K562 (cell line): ENCODE data around the gene ELOVL5. TPM values are rescaled to one million over a fixed set of nuclear protein-coding genes. Genes with fewer than 3 reads are reported as not detected.

ENCODE experiments used
- CTCFL ChIP-seq: IDR thresholded peaks from 2 replicates; pipeline ENCODE4 v1.6.1; 2011; ENCODE audit warnings: borderline replicate concordance, low read depth, mild to moderate bottlenecking, moderate library complexity, low read length; ENCODE audit not compliant: insufficient read depth, poor library complexity, severe bottlenecking
- GTF2F1 ChIP-seq: IDR thresholded peaks from 2 replicates; pipeline ENCODE4 v1.6.1; 2011; ENCODE audit warnings: low read depth, low read length, improper control_type of control experiment
- MCM3 ChIP-seq: fragments of 450-650 bp; IDR thresholded peaks from 2 replicates; pipeline ENCODE4 v1.6.1; 2016
- MXI1 ChIP-seq: IDR thresholded peaks from 2 replicates; pipeline ENCODE4 v1.6.1; 2011; ENCODE audit warnings: low read depth, mild to moderate bottlenecking, improper control_type of control experiment, low read length
- PHB ChIP-seq: fragments of 250-450 bp; sonication (Bioruptor Pico); IDR thresholded peaks from 2 replicates; pipeline ENCODE4 v1.5.0; 2021
- POLR2AphosphoS2 ChIP-seq: IDR thresholded peaks from 2 replicates; pipeline ENCODE4 v1.6.1; 2012; ENCODE audit warnings: low read length, improper control_type of control experiment
- RAD21 ChIP-seq, 2 experiments: fragments of 250-450 bp in 1 of 2; fragments of 450-650 bp in 1 of 2; sonication (Bioruptor Pico) in 1 of 2; formaldehyde crosslinking in 1 of 2; IDR thresholded peaks in 1 of 2; conservative IDR thresholded peaks in 1 of 2; 2 replicates each; pipeline versions ENCODE4 v1.4.0 to v1.8.0; 2020 to 2022; ENCODE audit warnings: mild to moderate bottlenecking in 2 of 2, moderate library complexity in 1 of 2
- SP2 ChIP-seq: IDR thresholded peaks from 2 replicates; pipeline ENCODE4 v1.6.1; 2011; ENCODE audit warnings: mild to moderate bottlenecking, low read depth, low read length, moderate library complexity; ENCODE audit not compliant: poor library complexity, severe bottlenecking; ENCODE audit errors: extremely low read depth
- TCF15 ChIP-seq: fragments of 250-450 bp; sonication (Bioruptor Pico); IDR thresholded peaks from 2 replicates; pipeline ENCODE4 v1.8.0; 2022; ENCODE audit warnings: moderate library complexity, mild to moderate bottlenecking, inconsistent platforms
- ZHX1 ChIP-seq: fragments of 150-350 bp; conservative IDR thresholded peaks from 2 replicates; pipeline ENCODE4 v1.6.1; 2014; ENCODE audit warnings: low read length
- ZNF143 ChIP-seq: sonication (generic); formaldehyde crosslinking; IDR thresholded peaks from 2 replicates; pipeline ENCODE4 v1.9.0; 2022; ENCODE audit warnings: mild to moderate bottlenecking, missing genetic modification reagents
- ZNF668 ChIP-seq: fragments of 250-450 bp; sonication (Bioruptor Pico); IDR thresholded peaks from 2 replicates; pipeline ENCODE4 v1.8.0; 2022; ENCODE audit warnings: mild to moderate bottlenecking, inconsistent platforms
- polyA plus RNA-seq, 8 experiments: library from polyadenylated mRNA; depleted of rRNA in 4 of 8; stranded (reverse) in 5 of 8; unstranded in 3 of 8; fragments of >200 nt; fragmentation: Nextera tagmentation in 2 of 8; fragmentation: Illumina TruSeq in 1 of 8; extraction: Ambion mirVana in 2 of 8; extraction: Trizol in 1 of 8; gene quantifications; 2 replicates each; pipeline versions ENCODE4 v1.2.1 to v1.2.3, GENCODE V29; 2011 to 2014; ENCODE audit warnings: inconsistent platforms in 1 of 8, missing spikeins in 1 of 8
- total RNA-seq, 7 experiments: library from RNA; depleted of rRNA in 6 of 7; stranded (reverse); fragments of >200 nt in 6 of 7; fragmentation: Illumina TruSeq in 2 of 7; extraction: Trizol in 2 of 7; gene quantifications; 2 replicates each; pipeline versions ENCODE4 v1.2.1 to v1.2.3, GENCODE V29; 2011 to 2021; ENCODE audit warnings: low replicate concordance in 1 of 7

ELOVL5 gene
- total and polyA plus RNA-seq, 9 of the 15 experiments (the other 6 are each of a cell fraction or from before 2014, with no cell fraction given): 70.6 to 245 (median 132) TPM

GRCh38 chr6:53359095-53359842, 10.5 kb upstream of the ELOVL5 start (continued):
- TF ChIP-seq MXI1: no peak
- peak in 1 of 2 experiments; percentile 15; a peak in 2 of 4 replicates for TF ChIP-seq RAD21 (CRISPR knock-in tag; conservative IDR thresholded peaks at IDR 0.05 in 1 of 2, IDR thresholded peaks at IDR 0.05 in 1 of 2)
- no peak for TF ChIP-seq ZNF668
- no peak for TF ChIP-seq PHB (CRISPR knock-in tag)
- TF ChIP-seq MCM3: no peak
- no peak for TF ChIP-seq CTCFL
- peak; percentile 61; the same call in 1 of the 2 replicates for TF ChIP-seq TCF15
- TF ChIP-seq ZHX1: no peak
- no peak for TF ChIP-seq GTF2F1
- TF ChIP-seq POLR2AphosphoS2: no peak
- no peak for TF ChIP-seq ZNF143 (CRISPR knock-in tag)
- TF ChIP-seq SP2: no peak
